Small intestine (tissue), 7 donors: ENCODE measurements around the gene CCDC154. TPM values are rescaled to one million over a fixed set of nuclear protein-coding genes. Genes with fewer than 3 reads are reported as not detected.
A peak's percentile ranks its signal among the peaks of the same experiment; 100 is the strongest.

Experiments
- DNase-seq, 2 donors: peaks; one replicate each; pipeline versions ENCODE4 v3.0.0 to v3.0.0-alpha.2; 2013
- FAIRE-seq: peaks from 2 replicates; lab custom pipeline; 2012; peaks lifted over from hg19 to GRCh38; lab: Jason Lieb, UNC
- H3K27ac ChIP-seq, 3 donors: one replicate each; pipeline ENCODE4 v1.5.1; 2013; ENCODE audit warnings: low read length in 2 of 3, mild to moderate bottlenecking in 2 of 3, control low read depth in 1 of 3, inconsistent platforms in 1 of 3, low read depth in 1 of 3, moderate library complexity in 1 of 3
- H3K27me3 ChIP-seq, 3 donors: one replicate each; pipeline ENCODE4 v1.6.1; 2013; ENCODE audit warnings: low read length in 3 of 3, inconsistent platforms in 1 of 3; ENCODE audit not compliant: control insufficient read depth in 3 of 3, insufficient read depth in 3 of 3
- H3K36me3 ChIP-seq, 3 donors: one replicate each; pipeline ENCODE4 v1.6.1; 2013; ENCODE audit warnings: low read length in 3 of 3, inconsistent platforms in 1 of 3, low read depth in 1 of 3, mild to moderate bottlenecking in 1 of 3, moderate library complexity in 1 of 3; ENCODE audit not compliant: control insufficient read depth in 3 of 3, insufficient read depth in 2 of 3
- H3K4me1 ChIP-seq, 3 donors: one replicate each; pipeline ENCODE4 v1.6.1; 2013; ENCODE audit warnings: low read length in 2 of 3, inconsistent platforms in 1 of 3, low read depth in 1 of 3, mild to moderate bottlenecking in 1 of 3, moderate library complexity in 1 of 3; ENCODE audit not compliant: control insufficient read depth in 3 of 3, insufficient read depth in 2 of 3
- H3K4me3 ChIP-seq, 3 donors: one replicate each; pipeline ENCODE4 v1.5.1; 2013; ENCODE audit warnings: low read length in 3 of 3, control low read depth in 1 of 3, inconsistent platforms in 1 of 3, low read depth in 1 of 3, mild to moderate bottlenecking in 1 of 3, moderate library complexity in 1 of 3
- H3K9me3 ChIP-seq, 2 donors: one replicate each; pipeline ENCODE4 v1.6.1; 2013; ENCODE audit warnings: low read depth in 1 of 2, low read length in 1 of 2; ENCODE audit not compliant: control insufficient read depth in 2 of 2, insufficient read depth in 1 of 2
- WGBS, 3 donors: extraction: QIAGEN DNeasy Blood & Tissue Kit; methylation state at CpG; one replicate each; pipeline ENCODE4 v1.1.7; 2013; 5-methylcytosine and 5-hydroxymethylcytosine counted together
- polyA plus RNA-seq, 4 donors: library from polyadenylated mRNA; stranded (reverse) in 3 of 4; unstranded in 1 of 4; fragments of 200-250 nt in 3 of 4; fragments of 120-200 nt in 1 of 4; gene quantifications; one replicate each; pipeline versions ENCODE4 v1.2.1 to v1.2.3, GENCODE V29; 2013
- donor health status: healthy with polysubstance abuse.
- donor health status: control.
- donor health status: control.
- donor health status: Bipolar disorder and iron deficiency.
- donor health status: healthy.

The CCDC154 gene
- polyA plus RNA-seq, 4 donors: 0.76 to 1.4 (median 1.4) TPM; not detected in 1

- 83 to 85% (median 85%) methylated on average over 7 to 14 of the region's 14 CpGs for WGBS, 3 donors
- Histone ChIP-seq H3K27ac (no peak overlapping the region), H3K36me3 (peaks cover 0 to 17% (median 0%) of the 10 kb centered on the region in 3 donors), H3K9me3 (no peaks in the 10 kb centered on the region), H3K4me3 (no peak overlapping the region), H3K4me1 (peaks cover 0 to 12% (median 0%) of the 10 kb centered on the region in 3 donors), H3K27me3 (no peaks in the 10 kb centered on the region)
- DNase-seq (no peak), FAIRE-seq (no peak)
These were observed 11.1 kb downstream of the CCDC154 start for GRCh38 chr16:1433263-1433560.

- Histone ChIP-seq H3K9me3 (no peaks in the 10 kb centered on the region), H3K4me1 (peaks cover 0 to 12% (median 0%) of the 10 kb centered on the region in 3 donors), H3K27me3 (no peaks in the 10 kb centered on the region), H3K36me3 (peaks cover 0 to 12% (median 0%) of the 10 kb centered on the region in 3 donors), H3K27ac (peak overlapping the region in 1 of 3 donors; percentile 37), H3K4me3 (no peak overlapping the region)
- 76 to 85% (median 82%) methylated on average over 56 to 63 of the region's 63 CpGs for WGBS, 3 donors
- FAIRE-seq: no peak
- no peak for DNase-seq
These were observed 11.7 kb downstream of the CCDC154 start for GRCh38 chr16:1432388-1433262.

GRCh38 chr16:1431497-1432270 is 12.7 kb downstream of the CCDC154 start:
- FAIRE-seq: no peak
- DNase-seq: no peak
- 63 to 79% (median 71%) methylated on average over 17 to 20 of the region's 20 CpGs for WGBS, 3 donors
- H3K27ac ChIP-seq: no peak overlapping the region
- no peaks in the 10 kb centered on the region for H3K9me3 ChIP-seq
- H3K4me3 ChIP-seq: no peak overlapping the region
- H3K27me3 ChIP-seq: no peaks in the 10 kb centered on the region
- H3K4me1 ChIP-seq: peaks cover 0 to 12% (median 0%) of the 10 kb centered on the region in 3 donors
- peaks cover 0 to 9% (median 0%) of the 10 kb centered on the region in 3 donors for H3K36me3 ChIP-seq

GRCh38 chr16:1430759-1431496 is 13.4 kb downstream of the CCDC154 start, which contains the start of gene PERCC1:
Gene PERCC1 (plus strand): TSS chr16:1431078. CDS start chr16:1432594, 1,516 bp downstream.
- peaks cover 0 to 5% (median 0%) of the 10 kb centered on the region in 3 donors for H3K36me3 ChIP-seq
- H3K27me3 ChIP-seq: no peaks in the 10 kb centered on the region
- H3K27ac ChIP-seq: no peak within 1 kb of the TSS
- no peaks in the 10 kb centered on the region for H3K9me3 ChIP-seq
- H3K4me3 ChIP-seq: no peak within 1 kb of the TSS
- peak; percentile 26 to 60 for DNase-seq
- H3K4me1 ChIP-seq: peaks cover 0 to 9% (median 0%) of the 10 kb centered on the region in 3 donors
- 20 to 52% (median 33%) methylated on average over 32 to 35 of the region's 35 CpGs for WGBS, 3 donors
- no peak for FAIRE-seq

GRCh38 chr16:1430214-1430758 is 14.1 kb downstream of the CCDC154 start:
- WGBS, 3 donors: 51 to 60% (median 52%) methylated on average over 14 of the region's 14 CpGs
- Histone ChIP-seq H3K9me3 (no peaks in the 10 kb centered on the region), H3K4me3 (no peak overlapping the region), H3K27me3 (no peaks in the 10 kb centered on the region), H3K36me3 (peaks cover 0 to 4% (median 0%) of the 10 kb centered on the region in 3 donors), H3K4me1 (peaks cover 0 to 7% (median 0%) of the 10 kb centered on the region in 3 donors), H3K27ac (no peak overlapping the region)
- FAIRE-seq (no peak), DNase-seq (no peak)

- Histone ChIP-seq H3K36me3 (no peaks in the 10 kb centered on the region), H3K4me1 (peaks cover 0 to 7% (median 0%) of the 10 kb centered on the region in 3 donors), H3K27me3 (no peaks in the 10 kb centered on the region), H3K27ac (no peak overlapping the region), H3K4me3 (no peak overlapping the region), H3K9me3 (no peaks in the 10 kb centered on the region)
- FAIRE-seq (no peak), DNase-seq (no peak)
- 75 to 92% (median 75%) methylated on average over 13 of the region's 13 CpGs for WGBS, 3 donors
These were observed 14.7 kb downstream of the CCDC154 start for GRCh38 chr16:1429631-1430030.

- FAIRE-seq (no peak), DNase-seq (no peak)
- Histone ChIP-seq H3K9me3 (no peaks in the 10 kb centered on the region), H3K27ac (no peak overlapping the region), H3K4me3 (no peak overlapping the region), H3K36me3 (no peaks in the 10 kb centered on the region), H3K27me3 (no peaks in the 10 kb centered on the region), H3K4me1 (peaks cover 0 to 7% (median 0%) of the 10 kb centered on the region in 3 donors)
- 57 to 84% (median 74%) methylated on average over 11 of the region's 11 CpGs for WGBS, 3 donors
These were observed 15.3 kb downstream of the CCDC154 start for GRCh38 chr16:1429012-1429411.
